Stimulated activated CD4-positive, alpha-beta T cell treated with anti-CD3 and anti-CD28 coated beads, Interleukin-12 subunit alpha, Interleukin-12 subunit beta, amount 100 ng/mL, for 4 hours (primary cell): ENCODE measurements around the gene ZNF605.
"Not testable (repeated sequence)": the region's sequence is repeated elsewhere in the genome, so short reads cannot be mapped to it uniquely, and the experiment has no call there.

Experiments used
- DNase-seq: peaks from one replicate; pipeline ENCODE4 v3.0.0-alpha.2; 2020

Gene ZNF605

DNA sequence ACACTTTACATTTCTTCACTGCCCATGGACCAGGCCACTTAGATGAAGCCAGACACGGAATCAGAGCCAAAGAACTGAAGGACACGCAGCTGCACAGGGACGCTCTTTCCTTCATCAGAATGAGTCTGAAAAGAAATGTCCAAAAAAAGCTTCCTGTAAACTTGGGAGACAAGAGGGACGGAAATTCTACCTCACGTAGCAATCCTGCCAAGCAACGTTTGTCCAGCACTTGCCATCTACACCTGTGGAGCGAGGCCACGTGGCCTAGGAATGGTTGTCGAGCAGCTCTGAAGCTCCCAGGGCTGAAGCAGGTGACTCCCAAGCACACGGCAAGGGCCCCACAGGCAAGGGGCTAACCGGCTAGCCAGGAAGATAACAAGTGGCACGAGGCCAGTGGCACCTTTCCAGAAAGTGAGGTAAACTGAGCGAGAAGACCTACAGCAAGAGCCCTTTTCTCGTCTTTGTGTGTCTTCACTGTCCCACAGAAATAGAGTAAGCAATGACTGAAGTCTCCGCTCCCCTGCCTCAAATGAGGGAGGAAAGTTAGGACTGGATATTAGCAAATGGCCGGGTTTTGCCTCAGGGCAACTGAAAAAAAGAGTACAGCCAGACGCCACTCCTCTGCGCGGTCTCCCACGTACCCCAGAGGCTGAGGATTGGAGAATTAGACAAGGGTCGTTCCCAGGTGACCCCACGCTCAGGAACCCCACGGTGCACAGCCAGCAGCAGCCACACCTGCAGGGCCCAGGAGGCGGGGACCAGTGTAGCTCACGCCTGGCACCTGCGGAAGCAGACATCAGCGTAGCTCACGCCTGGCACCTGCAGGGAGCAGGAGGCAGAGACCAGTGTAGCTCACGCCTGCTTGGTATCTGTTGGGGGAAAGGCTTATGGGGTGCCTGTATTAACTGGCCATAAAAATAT lies 7.7 kb downstream of the ZNF605 start:
- DNase-seq = no peak

- no peak for DNase-seq
Observed at GRCh38 chr12:132946246-132946820, 9.8 kb downstream of the ZNF605 start.

DNA sequence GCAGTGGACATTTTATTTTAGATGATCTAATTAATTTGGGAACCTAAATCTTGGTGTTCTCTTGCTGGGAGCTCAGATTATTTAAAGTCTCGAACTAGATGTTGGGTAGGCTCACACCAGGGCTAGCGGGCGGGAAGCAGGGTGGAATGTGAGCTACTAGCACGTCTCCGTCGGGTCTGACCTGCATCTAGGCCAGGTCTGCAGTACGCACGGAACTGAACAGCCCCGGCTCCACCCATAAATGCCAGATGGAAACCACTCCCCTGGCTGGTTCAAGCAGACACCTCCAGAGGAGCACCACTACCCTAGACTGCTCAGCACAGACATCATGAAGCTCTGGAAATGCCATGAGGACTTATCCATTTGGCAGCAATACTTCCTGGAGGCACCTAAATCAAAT lies 10.3 kb downstream of the ZNF605 start:
- DNase-seq = no peak

DNA sequence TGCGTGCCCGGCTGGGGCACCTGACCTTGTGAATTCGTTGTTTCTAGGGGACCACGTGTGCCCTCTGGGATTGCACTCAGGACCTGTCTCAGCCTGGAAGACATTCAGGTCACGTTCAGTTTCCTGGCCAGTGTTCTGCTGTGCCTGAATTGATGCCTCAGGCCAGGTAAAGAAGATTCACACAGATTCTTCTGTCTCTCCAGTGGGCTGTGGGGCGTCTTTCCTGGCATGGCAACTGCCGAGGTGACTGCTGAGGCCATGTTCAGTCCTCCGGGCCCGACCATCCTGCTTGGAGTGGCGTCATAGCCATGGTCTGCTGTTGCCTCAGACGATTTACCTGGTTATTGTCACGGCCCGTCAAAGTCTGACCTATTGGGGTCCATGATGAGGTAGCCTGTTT lies 13.5 kb downstream of the ZNF605 start:
- DNase-seq = no peak

DNA sequence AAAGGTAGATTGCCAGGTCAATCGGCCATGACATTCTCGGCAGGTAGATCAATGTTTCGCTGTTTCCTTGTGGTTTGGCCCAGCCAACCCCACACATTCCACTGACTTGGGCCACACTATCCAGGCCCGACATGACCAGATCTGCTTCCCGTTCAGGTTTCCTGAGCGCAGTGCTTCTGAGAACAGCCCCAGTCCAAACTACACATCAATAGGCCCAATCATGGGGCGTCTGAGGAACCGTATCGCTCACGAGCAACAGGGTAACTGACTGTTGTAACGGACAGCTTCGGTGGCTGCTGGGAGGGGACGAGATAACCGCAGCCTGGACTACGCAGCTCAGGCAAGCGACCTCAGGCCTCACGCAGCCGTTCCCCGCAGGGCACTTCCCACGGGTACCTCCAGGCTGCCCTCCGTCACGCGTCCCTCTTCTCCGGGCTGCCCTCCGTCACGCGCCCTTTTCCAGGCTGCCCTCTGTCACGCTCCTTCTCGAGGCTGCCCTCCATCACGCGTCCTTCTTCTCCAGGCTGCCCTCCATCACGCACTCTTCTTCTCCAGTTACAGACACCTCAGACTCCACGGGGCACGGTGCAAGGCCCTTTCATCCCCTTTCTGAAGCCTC lies 14.7 kb downstream of the ZNF605 start:
- DNase-seq = no peak

DNA sequence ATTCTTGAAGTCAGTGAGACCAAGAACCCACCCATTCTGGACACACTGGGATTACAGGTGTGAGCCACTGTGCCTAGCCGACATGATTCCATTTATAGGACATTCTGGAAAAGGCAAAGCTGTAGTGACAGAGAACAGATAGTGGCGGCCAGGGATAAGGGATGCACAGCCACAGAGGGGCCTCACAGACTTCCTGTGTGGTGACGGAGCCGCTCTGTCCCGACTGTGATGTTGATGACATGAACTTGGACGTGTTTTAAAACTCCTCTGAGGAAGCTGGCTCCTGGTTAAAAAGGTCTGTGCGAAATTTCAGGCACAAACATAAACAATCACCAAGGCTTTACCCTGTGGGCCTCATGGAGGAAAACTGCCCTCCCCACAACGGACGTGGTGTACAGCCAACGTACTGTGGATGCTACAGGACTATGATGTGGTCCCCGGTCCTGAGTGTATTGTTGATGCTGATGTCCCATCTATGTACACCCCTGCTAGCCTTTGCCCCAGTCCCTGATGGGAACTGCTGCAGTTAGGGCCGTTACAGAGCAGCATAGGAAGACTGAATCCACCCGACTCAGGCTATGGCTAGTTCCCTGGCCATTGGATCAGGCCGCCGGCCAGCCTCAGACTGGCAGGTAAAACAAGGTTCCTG lies 15.9 kb downstream of the ZNF605 start:
- DNase-seq = no peak

DNA sequence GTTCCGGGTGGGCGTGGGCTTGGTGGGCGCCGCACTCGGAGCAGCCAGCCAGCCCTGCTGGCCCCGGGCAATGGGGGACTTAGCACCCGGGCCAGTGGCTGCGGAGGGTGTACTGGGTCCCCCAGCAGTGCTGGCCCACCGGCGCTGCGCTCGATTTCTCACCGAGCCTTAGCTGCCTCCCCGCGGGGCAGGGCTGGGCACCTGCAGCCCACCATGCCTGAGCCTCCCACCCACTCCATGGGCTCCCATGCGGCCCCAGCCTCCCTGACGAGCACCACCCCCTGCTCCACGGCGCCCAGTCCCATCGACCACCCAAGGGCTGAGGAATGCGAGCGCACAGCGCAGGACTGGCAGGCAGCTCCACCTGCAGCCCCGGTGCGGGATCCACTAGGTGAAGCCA lies 17.3 kb downstream of the ZNF605 start:
- DNase-seq = not testable (repeated sequence)

- DNase-seq = no peak
Observed at GRCh38 chr12:132937476-132937875, 18.6 kb downstream of the ZNF605 start.

- DNase-seq = not testable (repeated sequence)
Observed at GRCh38 chr12:132936921-132937320, 19.2 kb downstream of the ZNF605 start.

- DNase-seq = no peak
Observed at GRCh38 chr12:132936163-132936562, 19.9 kb downstream of the ZNF605 start.

GRCh38 chr12:132926415-132926833 lies 29.7 kb downstream of the ZNF605 start:
- no peak for DNase-seq

DNA sequence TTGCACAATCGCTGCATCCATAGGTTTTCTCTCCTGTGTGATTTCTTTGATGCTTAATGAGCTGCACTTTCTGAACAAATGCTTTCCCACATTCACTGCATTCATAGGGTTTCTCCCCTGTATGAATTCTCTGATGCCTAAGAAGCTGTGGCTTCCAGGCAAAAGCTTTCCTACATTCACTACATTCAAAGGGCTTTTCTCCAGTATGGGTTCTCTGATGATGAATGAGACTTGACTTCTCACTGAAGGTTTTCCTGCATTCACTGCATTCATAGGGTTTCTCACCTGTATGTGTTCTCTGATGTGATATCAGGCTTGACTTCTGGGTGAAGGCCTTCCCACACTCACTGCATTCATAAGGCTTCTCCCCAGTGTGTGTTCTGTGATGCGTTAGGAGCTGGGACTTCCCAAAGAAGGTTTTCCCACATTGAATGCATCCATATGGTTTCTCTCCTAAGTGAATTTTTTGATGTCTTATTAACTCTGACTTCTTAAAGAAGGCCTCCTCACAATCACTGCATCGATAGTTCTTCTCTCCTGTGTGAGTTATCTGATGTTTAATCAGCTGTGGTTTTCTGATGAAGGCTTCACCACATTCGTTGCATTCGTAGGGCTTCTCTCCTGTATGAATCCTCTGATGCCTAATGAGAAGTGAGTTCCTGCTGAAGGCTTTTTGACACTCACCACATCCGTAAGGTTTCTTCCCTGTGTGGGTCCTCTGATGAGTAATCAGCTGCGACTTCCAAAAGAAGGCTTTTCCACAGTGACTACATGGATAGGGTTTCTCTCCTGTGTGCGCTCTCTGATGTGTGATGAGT lies 30.3 kb downstream of the ZNF605 start:
- no peak for DNase-seq

GRCh38 chr12:132924356-132924755 lies 31.8 kb downstream of the ZNF605 start:
- DNase-seq = no peak

DNA sequence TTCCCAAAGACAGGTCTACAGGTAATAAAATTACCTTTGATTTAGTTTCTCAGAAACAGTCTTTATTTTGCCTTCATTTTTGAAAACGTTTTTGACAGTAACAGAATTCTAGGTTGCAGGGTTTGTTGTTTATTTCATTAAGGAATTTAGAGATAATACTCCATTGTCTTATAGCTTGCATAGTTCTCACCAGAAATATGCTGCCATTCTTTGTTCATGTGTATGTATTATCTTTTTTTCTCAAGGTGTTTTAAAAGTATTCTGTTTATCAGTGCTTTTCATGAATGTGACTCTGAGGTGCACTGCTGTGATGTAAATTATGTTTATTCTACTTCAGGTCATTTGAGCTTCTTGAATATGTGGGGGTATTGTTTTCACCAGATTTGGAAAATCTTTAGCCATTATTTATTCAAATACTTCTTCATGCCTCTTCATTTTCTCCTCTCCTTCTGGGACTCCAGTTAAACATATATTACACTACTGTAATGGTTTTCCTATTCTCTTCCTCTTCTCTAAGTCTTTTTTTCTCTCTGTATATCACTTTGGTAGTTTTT lies 32.7 kb downstream of the ZNF605 start:
- DNase-seq = no peak

DNA sequence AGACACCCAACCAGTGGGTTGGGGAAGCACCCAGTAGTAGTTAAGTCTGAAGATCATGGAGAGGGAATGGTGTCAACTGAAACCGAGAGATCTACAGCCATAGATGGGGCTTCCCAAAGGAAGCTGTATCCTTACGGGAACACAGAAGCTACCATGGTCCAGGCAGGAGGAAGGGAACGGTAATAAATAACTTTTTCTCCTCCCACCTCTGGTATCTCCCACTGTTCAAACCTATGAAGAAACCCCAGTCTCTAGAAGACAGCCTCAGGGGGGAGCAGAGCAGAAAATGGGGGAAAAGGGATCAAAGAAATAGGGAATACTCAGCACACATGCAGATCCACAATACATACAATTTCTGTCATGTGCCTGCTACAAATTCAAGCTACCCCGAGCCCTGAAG lies 33.4 kb downstream of the ZNF605 start:
- no peak for DNase-seq

- no peak for DNase-seq
Observed at GRCh38 chr12:132921685-132922084, 34.4 kb downstream of the ZNF605 start.

DNA sequence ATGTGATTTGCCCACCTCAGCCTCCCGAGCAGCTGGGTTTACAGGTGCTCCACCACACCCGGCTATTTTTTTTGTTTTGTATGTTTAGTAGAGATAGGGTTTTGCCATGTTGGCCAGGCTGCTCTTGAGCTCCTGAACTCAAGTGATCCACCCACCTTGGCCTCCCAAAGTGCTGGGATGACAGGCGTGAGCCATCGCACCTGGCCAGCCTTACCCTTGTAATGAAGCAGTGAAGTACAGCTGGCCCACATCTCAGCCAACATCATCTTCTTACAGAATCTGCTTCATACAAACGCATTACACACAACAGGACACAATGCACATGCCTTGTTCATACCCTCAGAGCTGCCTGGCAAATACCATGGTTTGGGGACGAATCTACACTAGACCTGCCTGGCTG lies 37.4 kb downstream of the ZNF605 start:
- DNase-seq = no peak

- no peak for DNase-seq
Observed at GRCh38 chr12:132909030-132909368, 47.1 kb downstream of the ZNF605 start.

GRCh38 chr12:132908145-132909029 lies 47.7 kb downstream of the ZNF605 start:
- DNase-seq = peak; percentile 92

DNA sequence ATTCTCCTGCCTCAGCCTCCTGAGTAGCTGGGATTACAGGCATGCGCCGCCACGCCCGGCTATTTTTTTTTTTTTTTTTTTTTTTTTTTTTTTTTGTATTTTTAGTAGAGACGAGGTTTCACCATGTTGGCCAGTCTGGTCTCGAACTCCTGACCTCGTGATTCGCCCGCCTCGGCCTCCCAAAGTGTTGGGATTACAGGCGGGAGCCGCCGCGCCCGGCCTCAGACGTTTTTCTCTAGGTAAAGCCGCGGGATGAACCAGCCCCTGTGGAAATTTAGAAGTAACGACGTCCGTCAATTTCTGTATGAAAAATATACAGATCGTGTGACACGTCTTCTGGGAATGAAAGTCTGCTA lies 48.3 kb downstream of the ZNF605 start:
- not testable (repeated sequence) for DNase-seq

- DNase-seq = no peak
Observed at GRCh38 chr12:132907216-132907615, 48.9 kb downstream of the ZNF605 start.
